Measurements from ENCODE around the gene SLU7. TPM values are rescaled to one million over a fixed set of nuclear protein-coding genes. Genes with fewer than 3 reads are reported as not detected.

The SLU7 gene
- total RNA-seq, 1 donor from 2014 or later: 53.1 TPM

- TF ChIP-seq, protein P1, sequence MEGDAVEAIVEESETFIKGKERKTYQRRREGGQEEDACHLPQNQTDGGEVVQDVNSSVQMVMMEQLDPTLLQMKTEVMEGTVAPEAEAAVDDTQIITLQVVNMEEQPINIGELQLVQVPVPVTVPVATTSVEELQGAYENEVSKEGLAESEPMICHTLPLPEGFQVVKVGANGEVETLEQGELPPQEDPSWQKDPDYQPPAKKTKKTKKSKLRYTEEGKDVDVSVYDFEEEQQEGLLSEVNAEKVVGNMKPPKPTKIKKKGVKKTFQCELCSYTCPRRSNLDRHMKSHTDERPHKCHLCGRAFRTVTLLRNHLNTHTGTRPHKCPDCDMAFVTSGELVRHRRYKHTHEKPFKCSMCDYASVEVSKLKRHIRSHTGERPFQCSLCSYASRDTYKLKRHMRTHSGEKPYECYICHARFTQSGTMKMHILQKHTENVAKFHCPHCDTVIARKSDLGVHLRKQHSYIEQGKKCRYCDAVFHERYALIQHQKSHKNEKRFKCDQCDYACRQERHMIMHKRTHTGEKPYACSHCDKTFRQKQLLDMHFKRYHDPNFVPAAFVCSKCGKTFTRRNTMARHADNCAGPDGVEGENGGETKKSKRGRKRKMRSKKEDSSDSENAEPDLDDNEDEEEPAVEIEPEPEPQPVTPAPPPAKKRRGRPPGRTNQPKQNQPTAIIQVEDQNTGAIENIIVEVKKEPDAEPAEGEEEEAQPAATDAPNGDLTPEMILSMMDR (IDR thresholded peaks at IDR 0.05; ENCODE audit: unreplicated experiment): no peak
- Mint-ChIP-seq H3K4me1 (ENCODE audit: unreplicated experiment) (no peaks in the 10 kb centered on the region), H3K9me3 (ENCODE audit: unreplicated experiment) (peaks cover 4% of the 10 kb centered on the region), H3K27me3 (ENCODE audit: unreplicated experiment) (no peaks in the 10 kb centered on the region), H3K4me3 (ENCODE audit: unreplicated experiment) (no peak overlapping the region), H3K27ac (ENCODE audit: unreplicated experiment) (no peak overlapping the region), H3K36me3 (ENCODE audit: low read depth, unreplicated experiment) (peaks cover 6% of the 10 kb centered on the region)
- no peak for DNase-seq (ENCODE audit: low spot score)
These were observed 33.4 kb downstream of the SLU7 start for GRCh38 chr5:160385496-160385895.

GRCh38 chr5:160384681-160385080 is 34.2 kb downstream of the SLU7 start:
- no peak for DNase-seq (ENCODE audit: low spot score)
- H3K27ac Mint-ChIP-seq (ENCODE audit: unreplicated experiment): no peak overlapping the region
- H3K36me3 Mint-ChIP-seq (ENCODE audit: low read depth, unreplicated experiment): peaks cover 6% of the 10 kb centered on the region
- peaks cover 3% of the 10 kb centered on the region for H3K4me1 Mint-ChIP-seq (ENCODE audit: unreplicated experiment)
- H3K27me3 Mint-ChIP-seq (ENCODE audit: unreplicated experiment): no peaks in the 10 kb centered on the region
- H3K4me3 Mint-ChIP-seq (ENCODE audit: unreplicated experiment): no peak overlapping the region
- H3K9me3 Mint-ChIP-seq (ENCODE audit: unreplicated experiment): peaks cover 4% of the 10 kb centered on the region
- TF ChIP-seq, protein P1 (IDR thresholded peaks at IDR 0.05; ENCODE audit: unreplicated experiment): no peak

GRCh38 chr5:160382346-160382745 is 36.5 kb downstream of the SLU7 start:
- Mint-ChIP-seq H3K27ac (ENCODE audit: unreplicated experiment) (no peak overlapping the region), H3K4me1 (ENCODE audit: unreplicated experiment) (peaks cover 8% of the 10 kb centered on the region), H3K9me3 (ENCODE audit: unreplicated experiment) (no peaks in the 10 kb centered on the region), H3K4me3 (ENCODE audit: unreplicated experiment) (no peak overlapping the region), H3K27me3 (ENCODE audit: unreplicated experiment) (no peaks in the 10 kb centered on the region), H3K36me3 (ENCODE audit: low read depth, unreplicated experiment) (no peaks in the 10 kb centered on the region)
- no peak for DNase-seq (ENCODE audit: low spot score)
- TF ChIP-seq, protein P1 (IDR thresholded peaks at IDR 0.05; ENCODE audit: unreplicated experiment): no peak

- peaks cover 12% of the 10 kb centered on the region for H3K4me1 Mint-ChIP-seq (ENCODE audit: unreplicated experiment)
- H3K9me3 Mint-ChIP-seq (ENCODE audit: unreplicated experiment): no peaks in the 10 kb centered on the region
- H3K27me3 Mint-ChIP-seq (ENCODE audit: unreplicated experiment): no peaks in the 10 kb centered on the region
- peak overlapping the region; percentile 88 for H3K27ac Mint-ChIP-seq (ENCODE audit: unreplicated experiment)
- TF ChIP-seq, protein P1 (IDR thresholded peaks at IDR 0.05; ENCODE audit: unreplicated experiment): no peak
- H3K4me3 Mint-ChIP-seq (ENCODE audit: unreplicated experiment): no peak overlapping the region
- no peaks in the 10 kb centered on the region for H3K36me3 Mint-ChIP-seq (ENCODE audit: low read depth, unreplicated experiment)
- DNase-seq (ENCODE audit: low spot score): no peak
These were observed 38.8 kb downstream of the SLU7 start for GRCh38 chr5:160380041-160380440.

DNA sequence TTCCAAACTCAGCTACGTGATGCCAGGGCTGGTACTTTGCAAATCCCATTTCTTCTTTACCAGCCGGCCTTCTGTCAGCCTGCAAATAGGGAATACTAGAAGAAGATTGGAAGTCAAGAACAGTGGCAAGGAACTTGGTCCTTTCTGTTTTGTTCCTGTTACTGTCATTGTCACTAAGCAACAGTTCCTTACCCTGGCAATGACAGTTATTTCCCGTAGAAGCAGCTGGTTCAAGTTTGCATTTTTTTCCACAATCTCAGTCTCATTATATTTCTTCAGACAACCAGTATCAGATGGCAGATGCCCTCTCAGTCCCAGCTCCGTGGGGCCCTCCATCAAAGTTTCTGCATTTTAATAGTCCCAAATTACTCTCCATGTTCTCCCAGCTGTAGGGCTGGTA is 39.4 kb downstream of the SLU7 start:
- Mint-ChIP-seq H3K36me3 (ENCODE audit: low read depth, unreplicated experiment) (no peaks in the 10 kb centered on the region), H3K4me1 (ENCODE audit: unreplicated experiment) (peaks cover 12% of the 10 kb centered on the region), H3K27me3 (ENCODE audit: unreplicated experiment) (no peaks in the 10 kb centered on the region)

More for the DNA sequence above, 39.4 kb downstream of the SLU7 start:
- peak overlapping the region; percentile 88 for H3K27ac Mint-ChIP-seq (ENCODE audit: unreplicated experiment)
- DNase-seq (ENCODE audit: low spot score): no peak
- no peak overlapping the region for H3K4me3 Mint-ChIP-seq (ENCODE audit: unreplicated experiment)
- TF ChIP-seq, protein P1 (IDR thresholded peaks at IDR 0.05; ENCODE audit: unreplicated experiment): no peak
- no peaks in the 10 kb centered on the region for H3K9me3 Mint-ChIP-seq (ENCODE audit: unreplicated experiment)

Data from endothelial cell (in vitro differentiated cells).